Keratinocyte (primary cell): ENCODE measurements around the gene RASA3. TPM values are rescaled to one million over a fixed set of nuclear protein-coding genes. Genes with fewer than 3 reads are reported as not detected.

Experiments used
- DNase-seq: peaks from one replicate; pipeline ENCODE4 v3.0.0-alpha.2; 2011; ENCODE audit warnings: low read depth, missing footprints, low spot score
- FAIRE-seq: peaks from 2 replicates; lab custom pipeline; 2011; peaks lifted over from hg19 to GRCh38; lab: Jason Lieb, UNC
- H2AFZ ChIP-seq: 2 replicates; pipeline ENCODE4 v1.6.0; 2012; ENCODE audit warnings: low read length, control low read depth, inconsistent platforms; ENCODE audit not compliant: control insufficient read depth
- H3K27ac ChIP-seq: 2 replicates; pipeline ENCODE4 v1.5.1; 2011; ENCODE audit warnings: low read length; ENCODE audit not compliant: control insufficient read depth, insufficient read depth
- H3K27me3 ChIP-seq: 3 replicates; pipeline ENCODE4 v1.6.0; 2011; ENCODE audit warnings: low read length; ENCODE audit not compliant: control insufficient read depth, insufficient read depth; ENCODE audit errors: extremely low read depth
- H3K36me3 ChIP-seq, 2 experiments: 2 replicates in 1 of 2; 3 replicates in 1 of 2; pipeline ENCODE4 v1.5.1; 2011; ENCODE audit warnings: low read length in 2 of 2, mild to moderate bottlenecking in 1 of 2; ENCODE audit not compliant: control insufficient read depth in 2 of 2, insufficient read depth in 2 of 2; ENCODE audit errors: extremely low read depth in 1 of 2
- H3K4me1 ChIP-seq: 3 replicates; pipeline ENCODE4 v1.5.1; 2011; ENCODE audit warnings: low read length; ENCODE audit not compliant: control insufficient read depth, insufficient read depth; ENCODE audit errors: extremely low read depth
- H3K4me2 ChIP-seq: 3 replicates; pipeline ENCODE4 v1.6.0; 2011; ENCODE audit warnings: low read depth, low read length; ENCODE audit not compliant: control insufficient read depth, insufficient read depth; ENCODE audit errors: extremely low read depth
- H3K4me3 ChIP-seq, 3 experiments: fragments of 200-600 bp in 1 of 3; sonication (generic) in 1 of 3; 2 replicates in 2 of 3; 3 replicates in 1 of 3; pipeline ENCODE4 v1.5.1; 2011 to 2016; ENCODE audit warnings: low read length in 3 of 3, mild to moderate bottlenecking in 3 of 3, control low read depth in 2 of 3, inconsistent platforms in 1 of 3, low read depth in 1 of 3, mixed read lengths in 1 of 3, mixed run types in 1 of 3, moderate library complexity in 1 of 3; ENCODE audit not compliant: control insufficient read depth in 2 of 3, insufficient read depth in 2 of 3; ENCODE audit errors: extremely low read depth in 1 of 3
- H3K79me2 ChIP-seq: 2 replicates; pipeline ENCODE4 v1.6.0; 2012; ENCODE audit warnings: low read length; ENCODE audit not compliant: control insufficient read depth, insufficient read depth
- H3K9ac ChIP-seq: 3 replicates; pipeline ENCODE4 v1.6.0; 2011; ENCODE audit warnings: low read length; ENCODE audit not compliant: control insufficient read depth, insufficient read depth; ENCODE audit errors: extremely low read depth
- H3K9me1 ChIP-seq: 3 replicates; pipeline ENCODE4 v1.6.0; 2011; ENCODE audit warnings: low read length; ENCODE audit not compliant: control insufficient read depth, insufficient read depth; ENCODE audit errors: extremely low read depth
- H3K9me3 ChIP-seq: 2 replicates; pipeline ENCODE4 v1.5.1; 2012; ENCODE audit warnings: low read depth, low read length; ENCODE audit not compliant: control insufficient read depth
- H4K20me1 ChIP-seq: 3 replicates; pipeline ENCODE4 v1.6.0; 2011; ENCODE audit warnings: low read length; ENCODE audit not compliant: control insufficient read depth, insufficient read depth; ENCODE audit errors: extremely low read depth
- CTCF ChIP-seq, 3 experiments: IDR thresholded peaks in 1 of 3; conservative IDR thresholded peaks in 1 of 3; optimal IDR thresholded peaks in 1 of 3; 2 replicates in 2 of 3; 3 replicates in 1 of 3; pipeline versions ENCODE3 to v1.5.1; 2011; ENCODE audit warnings: low read length in 3 of 3, mild to moderate bottlenecking in 3 of 3, moderate library complexity in 2 of 3, control low read depth in 1 of 3, inconsistent platforms in 1 of 3; ENCODE audit not compliant: insufficient read depth in 2 of 3; ENCODE audit errors: extremely low read depth in 1 of 3
- EZH2 ChIP-seq: IDR thresholded peaks from one replicate; pipeline ENCODE4 v1.6.1; 2012; ENCODE audit warnings: inconsistent platforms, mild to moderate bottlenecking, low read length, moderate library complexity
- dilution Hi-C: fragments of 300-500 bp; cut with MboI; formaldehyde crosslinking; loops from one replicate; pipeline ENCODE4 v1.7.0; 2020; ENCODE audit warnings: low sequenced_read_pairs; ENCODE audit not compliant: extremely low pct_ligation_motif_present
- polyA plus RNA-seq, 5 experiments: library from polyadenylated mRNA; depleted of rRNA in 3 of 5; stranded (reverse) in 3 of 5; stranded (forward) in 1 of 5; unstranded in 1 of 5; fragments of >200 nt; gene quantifications; 1 replicate in 1 of 5; 2 replicates in 3 of 5; 3 replicates in 1 of 5; pipeline versions ENCODE4 v1.2.1 to v1.2.3, GENCODE V29; 2011 to 2012; ENCODE audit warnings: missing spikeins in 2 of 5, low read depth in 1 of 5, low replicate concordance in 1 of 5

Gene RASA3
- polyA plus RNA-seq, 1 donor (not counting 4 experiments of a cell fraction or from before 2014, with no cell fraction given) = 4.1 TPM

GRCh38 chr13:114096811-114097211, 35.6 kb downstream of the RASA3 start:
- dilution Hi-C loops = no loop called here

GRCh38 chr13:114096031-114096485, 36.4 kb downstream of the RASA3 start:
- FAIRE-seq (no peak), DNase-seq (no peak)
- no peak for TF ChIP-seq CTCF (optimal IDR thresholded peaks at IDR 0.05 in 1 of 3, IDR thresholded peaks at IDR 0.05 in 1 of 3, conservative IDR thresholded peaks at IDR 0.05 in 1 of 3; ENCODE audit: extremely low read depth in 1 of 3, insufficient read depth in 2 of 3, low read length in 3 of 3)
- TF ChIP-seq EZH2 = no peak
- Histone ChIP-seq H3K27me3 (peaks cover 7% of the 10 kb centered on the region), H3K9ac (no peak overlapping the region), H3K27ac (no peak overlapping the region), H3K79me2 (peaks cover 8% of the 10 kb centered on the region), H3K4me2 (no peak overlapping the region), H3K4me3 (no peak overlapping the region), H3K4me1 (peaks cover 4% of the 10 kb centered on the region), H3K9me3 (peaks cover 2% of the 10 kb centered on the region), H4K20me1 (peaks cover 9% of the 10 kb centered on the region), H3K36me3 (no peaks in the 10 kb centered on the region), H3K9me1 (no peaks in the 10 kb centered on the region), H2AFZ (no peak overlapping the region)
- dilution Hi-C loops = no loop called here

More at GRCh38 chr13:114096811-114097211, 35.6 kb downstream of the RASA3 start:
- no peak overlapping the region for H3K4me2 ChIP-seq
- no peak for DNase-seq
- H3K9ac ChIP-seq = no peak overlapping the region
- no peak overlapping the region for H3K4me3 ChIP-seq
- FAIRE-seq = no peak
- H3K9me3 ChIP-seq = no peaks in the 10 kb centered on the region
- H3K27ac ChIP-seq = no peak overlapping the region
- H3K4me1 ChIP-seq = peaks cover 4% of the 10 kb centered on the region
- no peaks in the 10 kb centered on the region for H3K9me1 ChIP-seq
- no peak overlapping the region for H2AFZ ChIP-seq
- TF ChIP-seq CTCF (optimal IDR thresholded peaks at IDR 0.05 in 1 of 3, IDR thresholded peaks at IDR 0.05 in 1 of 3, conservative IDR thresholded peaks at IDR 0.05 in 1 of 3; ENCODE audit: extremely low read depth in 1 of 3, insufficient read depth in 2 of 3, low read length in 3 of 3) (no peak), EZH2 (no peak)
- no peaks in the 10 kb centered on the region for H3K36me3 ChIP-seq
- H3K27me3 ChIP-seq = peaks cover 7% of the 10 kb centered on the region
- H3K79me2 ChIP-seq = peaks cover 8% of the 10 kb centered on the region
- peaks cover 9% of the 10 kb centered on the region for H4K20me1 ChIP-seq
